GM19395 (cell line): ENCODE measurements around the gene TFAM.

Source experiments
- ATAC-seq: cut with Tn5 transposase; IDR thresholded peaks from one replicate; pipeline ENCODE4 v1.9.1; 2021; ENCODE audit warnings: mild to moderate bottlenecking, moderate library complexity; ENCODE audit not compliant: unreplicated experiment

Gene TFAM

GRCh38 chr10:58431903-58432302 is 46.7 kb downstream of the TFAM start:
- no peak for ATAC-seq

GRCh38 chr10:58433066-58433465 is 47.9 kb downstream of the TFAM start:
- ATAC-seq = no peak

DNA sequence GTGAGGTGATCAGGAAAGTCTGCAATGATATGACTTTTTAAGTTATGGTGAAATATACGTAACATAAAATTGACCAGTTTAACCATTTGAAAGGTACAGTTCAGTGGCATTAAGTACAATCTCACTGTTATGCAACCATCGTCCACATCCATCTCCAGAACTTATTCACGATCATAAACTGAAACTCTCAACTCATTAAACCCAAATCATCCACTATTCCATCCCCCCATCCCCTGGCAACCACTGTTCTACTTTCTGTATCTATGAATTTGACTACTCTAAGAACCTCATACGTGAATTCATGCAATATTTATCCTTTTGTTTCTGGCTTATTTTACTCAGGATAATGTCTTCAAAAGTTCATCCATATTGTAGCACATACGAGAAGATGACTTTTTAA is 48.4 kb downstream of the TFAM start:
- ATAC-seq = no peak

- no peak for ATAC-seq
Observed at GRCh38 chr10:58435297-58435985, 50.2 kb downstream of the TFAM start.

GRCh38 chr10:58436071-58436470 is 50.9 kb downstream of the TFAM start:
- ATAC-seq = no peak

DNA sequence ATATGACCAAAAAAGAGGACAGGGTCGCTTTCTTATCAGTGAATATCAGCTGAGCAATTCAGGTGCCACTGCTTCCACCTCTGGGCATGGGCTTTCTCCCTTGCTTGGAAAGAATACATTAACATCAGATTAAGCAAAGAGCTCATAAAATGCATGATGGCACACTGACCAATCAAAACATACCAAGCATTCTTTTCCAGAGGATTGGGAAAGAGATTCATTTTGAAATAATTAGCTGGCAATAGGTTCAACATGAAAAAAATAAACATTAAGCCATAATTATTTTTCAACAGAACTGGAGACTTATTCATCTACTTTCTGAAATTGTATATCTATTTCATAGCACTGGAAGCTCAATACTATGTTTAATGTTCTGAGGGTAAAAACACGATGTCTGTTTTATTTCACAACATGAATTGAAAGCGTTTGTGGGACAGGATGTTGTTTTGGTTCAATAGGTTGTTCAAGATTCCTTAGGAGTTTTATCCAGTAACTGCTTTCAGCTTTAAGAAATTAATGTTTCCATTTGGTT is 53.2 kb downstream of the TFAM start:
- ATAC-seq = no peak

- no peak for ATAC-seq
Observed at GRCh38 chr10:58438986-58439385, 53.8 kb downstream of the TFAM start.

GRCh38 chr10:58439632-58440364 is 54.6 kb downstream of the TFAM start:
- ATAC-seq = no peak

DNA sequence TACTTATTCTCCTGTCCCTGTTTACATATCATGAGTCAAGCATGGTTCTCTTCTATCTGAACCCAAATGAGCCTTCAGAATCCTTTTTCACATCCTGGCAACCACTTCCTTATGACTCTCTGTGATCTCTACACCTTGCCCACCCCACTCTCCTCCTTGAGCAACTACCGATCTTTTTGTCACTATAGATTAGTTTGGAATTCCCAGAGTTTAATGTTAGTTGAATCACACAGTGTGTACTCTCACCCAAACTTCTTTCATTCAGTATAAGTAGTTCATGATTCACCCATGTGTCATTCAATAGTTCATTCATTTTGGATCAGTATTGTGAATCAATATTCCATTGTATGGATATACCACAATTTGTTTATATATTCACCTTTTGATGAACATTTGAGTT is 55.3 kb downstream of the TFAM start:
- no peak for ATAC-seq

DNA sequence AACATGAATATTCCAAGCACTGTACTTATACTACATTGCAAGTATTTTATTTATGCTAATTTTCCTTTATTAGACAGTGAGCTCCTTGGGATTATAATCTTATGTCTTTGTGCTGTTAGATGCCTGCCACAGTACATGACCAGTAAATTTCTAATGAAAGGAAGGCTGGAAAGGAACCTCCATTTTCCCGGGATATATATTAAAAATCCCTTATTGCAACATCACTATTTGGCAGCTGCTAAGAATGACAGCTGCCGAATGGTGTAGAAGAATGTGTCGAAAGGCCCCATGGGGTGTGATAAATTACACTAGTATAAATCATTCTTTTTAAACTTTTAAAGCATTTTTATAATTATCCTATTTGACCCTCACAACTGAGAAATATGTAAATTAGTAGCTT is 59.1 kb downstream of the TFAM start:
- ATAC-seq = no peak

GRCh38 chr10:58444876-58445275 is 59.7 kb downstream of the TFAM start:
- ATAC-seq = no peak

GRCh38 chr10:58448121-58448935 is 63.1 kb downstream of the TFAM start:
- ATAC-seq = no peak
